ENCODE results near the gene TIMM10.

Gene TIMM10

DNA sequence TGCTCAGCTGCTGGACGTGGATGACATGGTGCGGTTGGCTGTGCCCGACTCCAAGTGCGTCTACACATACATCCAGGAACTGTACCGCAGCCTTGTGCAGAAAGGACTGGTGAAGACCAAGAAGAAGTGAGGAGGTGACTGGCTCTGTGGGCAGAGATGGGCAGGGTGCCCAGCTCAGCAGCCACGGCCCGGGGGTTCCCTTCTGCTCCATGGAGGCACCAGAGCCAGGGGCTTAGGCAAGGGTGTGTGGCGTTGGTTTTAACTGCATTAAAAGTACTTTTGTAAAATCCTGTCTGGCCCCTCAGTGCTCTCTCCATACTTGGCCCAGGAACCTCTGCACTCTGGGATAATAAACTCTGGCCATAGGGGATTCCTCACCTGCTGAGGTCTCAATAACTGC lies 19.4 kb upstream of the TIMM10 start:
- no peak for TF ChIP-seq ZNF274 (IDR thresholded peaks at IDR 0.05; ENCODE audit: low read depth, low read length)
- TF ChIP-seq YY1 (IDR thresholded peaks at IDR 0.05; ENCODE audit: insufficient read depth, insufficient read length): no peak
- no peak for TF ChIP-seq SUZ12 (IDR thresholded peaks at IDR 0.05; ENCODE audit: extremely low read depth, insufficient read depth, insufficient read length)
- H3K4me1 ChIP-seq (ENCODE audit: insufficient read depth, insufficient read length): peaks cover 5% of the 10 kb centered on the region
- no peaks in the 10 kb centered on the region for H3K9me3 ChIP-seq (ENCODE audit: insufficient read depth, low read length)
- H3K27me3 ChIP-seq (ENCODE audit: insufficient read depth, insufficient read length): no peaks in the 10 kb centered on the region
- DNase-seq (ENCODE audit: low read depth, low spot score): no peak
- no peak overlapping the region for H3K4me3 ChIP-seq (ENCODE audit: insufficient read length, low read depth)
- no peak overlapping the region for H3K9ac ChIP-seq (ENCODE audit: insufficient read length, low read depth)
- H3K36me3 ChIP-seq (ENCODE audit: insufficient read depth, insufficient read length, low read length): peaks cover 3% of the 10 kb centered on the region

DNA sequence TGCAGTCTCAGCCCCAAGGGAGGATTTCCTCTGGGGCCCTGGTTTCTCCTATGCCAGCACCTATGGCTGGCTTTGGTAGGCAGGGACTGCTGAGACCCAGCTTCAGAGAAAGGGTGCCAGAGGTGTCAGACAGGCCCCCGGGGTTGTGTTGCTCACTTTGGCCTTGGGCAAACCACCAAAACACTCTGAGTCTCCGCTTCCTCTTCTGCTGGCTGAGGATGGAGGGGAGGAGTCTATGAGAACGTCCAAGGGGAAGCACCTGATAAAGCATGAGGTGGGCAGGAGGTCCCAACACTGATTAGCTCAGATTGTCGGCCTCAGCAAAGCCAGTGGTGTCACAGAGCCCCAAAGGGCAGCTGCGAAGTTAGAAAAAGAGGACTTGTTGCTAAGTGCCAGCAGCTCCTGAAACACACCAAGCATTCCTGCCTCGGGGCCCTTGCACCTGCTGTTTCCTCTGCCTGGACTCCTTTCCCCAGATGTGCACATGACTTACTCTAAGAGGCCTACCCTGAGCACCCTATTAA lies 17.4 kb upstream of the TIMM10 start:
- no peak for TF ChIP-seq ZNF274 (IDR thresholded peaks at IDR 0.05; ENCODE audit: low read depth, low read length)
- H3K36me3 ChIP-seq (ENCODE audit: insufficient read depth, insufficient read length, low read length): peaks cover 3% of the 10 kb centered on the region
- no peaks in the 10 kb centered on the region for H3K9me3 ChIP-seq (ENCODE audit: insufficient read depth, low read length)
- no peaks in the 10 kb centered on the region for H3K27me3 ChIP-seq (ENCODE audit: insufficient read depth, insufficient read length)
- peaks cover 12% of the 10 kb centered on the region for H3K4me1 ChIP-seq (ENCODE audit: insufficient read depth, insufficient read length)
- no peak overlapping the region for H3K9ac ChIP-seq (ENCODE audit: insufficient read length, low read depth)
- no peak overlapping the region for H3K4me3 ChIP-seq (ENCODE audit: insufficient read length, low read depth)
- no peak for DNase-seq (ENCODE audit: low read depth, low spot score)

DNA sequence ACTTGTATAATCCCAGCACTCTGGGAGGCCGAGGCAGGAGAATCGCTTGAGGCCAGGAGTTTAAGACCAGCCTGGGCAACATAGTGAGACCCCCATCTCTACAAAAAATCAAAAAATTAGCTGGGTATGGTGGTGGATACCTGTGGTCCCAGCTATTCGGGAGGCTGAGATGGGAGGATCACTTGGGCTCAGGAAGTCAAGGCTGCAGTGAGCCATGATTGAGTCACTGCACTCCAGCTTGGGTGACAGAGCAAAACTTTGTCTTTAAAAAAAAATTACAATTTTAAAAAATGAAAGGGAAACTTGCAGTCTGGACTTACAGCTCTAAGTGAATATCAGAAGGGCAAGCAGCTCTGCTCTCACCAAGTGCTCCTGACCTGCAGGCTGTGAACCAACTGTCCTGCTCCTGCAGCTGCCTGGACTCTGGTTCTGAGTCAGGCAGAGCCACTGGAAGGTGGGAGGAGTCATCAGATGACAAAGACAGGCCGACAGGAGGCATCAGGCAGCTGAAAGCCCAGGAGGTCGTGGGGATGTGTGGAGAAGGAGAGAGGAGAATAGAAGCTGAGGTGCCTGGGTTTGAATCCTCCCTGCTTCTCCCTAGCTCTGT lies 16.4 kb upstream of the TIMM10 start:
- DNase-seq (ENCODE audit: low read depth, low spot score): no peak
- TF ChIP-seq SUZ12 (IDR thresholded peaks at IDR 0.05; ENCODE audit: extremely low read depth, insufficient read depth, insufficient read length): no peak
- no peak for TF ChIP-seq YY1 (IDR thresholded peaks at IDR 0.05; ENCODE audit: insufficient read depth, insufficient read length)
- no peak for TF ChIP-seq ZNF274 (IDR thresholded peaks at IDR 0.05; ENCODE audit: low read depth, low read length)
- Histone ChIP-seq H3K27me3 (ENCODE audit: insufficient read depth, insufficient read length) (no peaks in the 10 kb centered on the region), H3K9ac (ENCODE audit: insufficient read length, low read depth) (no peak overlapping the region), H3K9me3 (ENCODE audit: insufficient read depth, low read length) (no peaks in the 10 kb centered on the region), H3K36me3 (ENCODE audit: insufficient read depth, insufficient read length, low read length) (peaks cover 1% of the 10 kb centered on the region), H3K4me3 (ENCODE audit: insufficient read length, low read depth) (no peak overlapping the region), H3K4me1 (ENCODE audit: insufficient read depth, insufficient read length) (peaks cover 12% of the 10 kb centered on the region)

DNA sequence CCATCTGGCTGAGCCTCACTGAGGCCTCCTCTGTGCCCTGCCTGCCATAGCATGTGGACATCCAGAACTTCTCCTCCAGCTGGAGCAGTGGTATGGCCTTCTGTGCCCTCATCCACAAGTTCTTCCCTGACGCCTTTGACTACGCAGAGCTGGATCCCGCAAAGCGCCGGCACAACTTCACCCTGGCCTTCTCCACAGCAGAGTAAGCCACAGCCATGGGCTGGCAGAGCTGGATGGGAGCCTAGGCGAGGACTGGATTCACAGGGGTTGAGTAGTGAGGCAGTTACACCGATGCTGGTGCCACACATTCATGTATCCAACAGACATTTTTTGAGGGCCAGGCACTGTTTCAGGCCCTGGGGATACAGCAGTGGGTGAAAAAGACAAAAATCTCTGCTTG lies 15.9 kb upstream of the TIMM10 start:
- no peak for DNase-seq (ENCODE audit: low read depth, low spot score)
- Histone ChIP-seq H3K9ac (ENCODE audit: insufficient read length, low read depth) (no peak overlapping the region), H3K4me3 (ENCODE audit: insufficient read length, low read depth) (no peak overlapping the region), H3K4me1 (ENCODE audit: insufficient read depth, insufficient read length) (peaks cover 12% of the 10 kb centered on the region), H3K27me3 (ENCODE audit: insufficient read depth, insufficient read length) (no peaks in the 10 kb centered on the region), H3K36me3 (ENCODE audit: insufficient read depth, insufficient read length, low read length) (no peaks in the 10 kb centered on the region), H3K9me3 (ENCODE audit: insufficient read depth, low read length) (no peaks in the 10 kb centered on the region)
- TF ChIP-seq SUZ12 (IDR thresholded peaks at IDR 0.05; ENCODE audit: extremely low read depth, insufficient read depth, insufficient read length) (no peak), YY1 (IDR thresholded peaks at IDR 0.05; ENCODE audit: insufficient read depth, insufficient read length) (no peak), ZNF274 (IDR thresholded peaks at IDR 0.05; ENCODE audit: low read depth, low read length) (no peak)

DNA sequence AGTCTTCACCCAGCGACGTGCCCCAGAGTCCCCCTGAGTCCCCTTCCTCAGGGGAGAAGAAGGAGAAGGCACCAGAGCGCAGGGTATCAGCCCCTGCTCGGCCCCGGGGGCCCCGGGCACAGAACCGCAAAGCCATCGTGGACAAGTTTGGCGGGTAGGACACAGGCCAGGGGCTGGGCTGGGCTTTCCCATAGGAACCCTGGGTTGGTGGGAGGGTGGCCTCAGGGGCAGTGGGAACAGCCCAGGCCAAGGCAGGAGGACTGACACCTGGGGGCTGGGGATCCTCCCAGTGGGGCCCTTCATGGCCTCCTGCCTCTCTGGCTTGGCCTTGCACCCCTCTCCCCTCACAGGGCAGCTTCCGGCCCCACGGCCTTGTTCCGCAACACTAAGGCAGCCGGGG lies 15.3 kb upstream of the TIMM10 start:
- Histone ChIP-seq H3K9ac (ENCODE audit: insufficient read length, low read depth) (no peak overlapping the region), H3K4me3 (ENCODE audit: insufficient read length, low read depth) (no peak overlapping the region), H3K27me3 (ENCODE audit: insufficient read depth, insufficient read length) (no peaks in the 10 kb centered on the region), H3K4me1 (ENCODE audit: insufficient read depth, insufficient read length) (peaks cover 12% of the 10 kb centered on the region), H3K36me3 (ENCODE audit: insufficient read depth, insufficient read length, low read length) (no peaks in the 10 kb centered on the region), H3K9me3 (ENCODE audit: insufficient read depth, low read length) (no peaks in the 10 kb centered on the region)
- DNase-seq (ENCODE audit: low read depth, low spot score): no peak
- TF ChIP-seq ZNF274 (IDR thresholded peaks at IDR 0.05; ENCODE audit: low read depth, low read length): no peak
- no peak for TF ChIP-seq YY1 (IDR thresholded peaks at IDR 0.05; ENCODE audit: insufficient read depth, insufficient read length)
- no peak for TF ChIP-seq SUZ12 (IDR thresholded peaks at IDR 0.05; ENCODE audit: extremely low read depth, insufficient read depth, insufficient read length)

DNA sequence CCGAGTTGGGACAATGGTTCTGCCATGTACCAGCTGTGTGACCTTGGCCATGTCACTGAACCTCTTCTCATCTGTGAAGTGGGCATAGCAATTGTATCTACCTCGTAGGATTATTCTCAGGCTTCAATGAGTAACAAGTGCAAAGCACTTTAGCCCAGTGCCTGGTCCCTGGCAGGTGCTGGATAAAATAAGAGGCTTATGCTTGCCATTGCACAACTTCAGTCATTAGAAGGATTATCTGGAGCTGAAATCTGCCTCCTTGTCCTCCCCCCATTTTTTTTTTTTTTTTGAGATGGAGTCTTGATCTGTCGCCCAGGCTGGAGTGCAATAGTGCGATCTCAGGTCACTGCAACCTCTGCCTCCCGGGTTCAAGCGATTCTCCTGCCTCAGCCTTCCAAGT lies 14.0 kb upstream of the TIMM10 start:
- no peak overlapping the region for H3K4me3 ChIP-seq (ENCODE audit: insufficient read length, low read depth)
- DNase-seq (ENCODE audit: low read depth, low spot score): no peak

DNA sequence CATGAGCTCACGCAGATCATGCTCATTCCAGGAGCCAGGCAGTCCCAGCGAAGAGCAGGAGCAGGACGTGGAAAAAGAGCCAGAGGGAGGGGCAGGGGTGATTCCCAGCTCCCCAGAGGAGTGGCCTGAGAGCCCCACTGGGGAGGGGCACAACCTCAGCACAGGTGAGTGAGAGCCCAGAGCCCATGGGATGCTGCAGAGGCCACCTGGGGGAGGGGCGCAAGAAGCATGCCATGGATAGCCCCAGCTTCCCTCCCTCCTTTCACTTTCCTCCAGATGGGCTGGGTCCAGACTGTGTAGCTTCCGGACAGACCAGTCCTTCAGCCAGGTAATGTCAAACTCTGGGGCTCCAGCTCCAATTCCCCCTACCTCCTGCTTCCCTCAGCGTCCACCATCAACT lies 13.0 kb upstream of the TIMM10 start:
- Histone ChIP-seq H3K4me3 (ENCODE audit: insufficient read length, low read depth) (no peak overlapping the region), H3K36me3 (ENCODE audit: insufficient read depth, insufficient read length, low read length) (no peaks in the 10 kb centered on the region), H3K9me3 (ENCODE audit: insufficient read depth, low read length) (no peaks in the 10 kb centered on the region), H3K27me3 (ENCODE audit: insufficient read depth, insufficient read length) (no peaks in the 10 kb centered on the region), H3K4me1 (ENCODE audit: insufficient read depth, insufficient read length) (peaks cover 12% of the 10 kb centered on the region), H3K9ac (ENCODE audit: insufficient read length, low read depth) (peak overlapping the region; percentile 18)
- no peak for DNase-seq (ENCODE audit: low read depth, low spot score)
- TF ChIP-seq ZNF274 (IDR thresholded peaks at IDR 0.05; ENCODE audit: low read depth, low read length) (no peak), YY1 (IDR thresholded peaks at IDR 0.05; ENCODE audit: insufficient read depth, insufficient read length) (no peak), SUZ12 (IDR thresholded peaks at IDR 0.05; ENCODE audit: extremely low read depth, insufficient read depth, insufficient read length) (no peak)

More for the DNA sequence above, 14.0 kb upstream of the TIMM10 start:
- peaks cover 12% of the 10 kb centered on the region for H3K4me1 ChIP-seq (ENCODE audit: insufficient read depth, insufficient read length)
- no peaks in the 10 kb centered on the region for H3K36me3 ChIP-seq (ENCODE audit: insufficient read depth, insufficient read length, low read length)
- H3K27me3 ChIP-seq (ENCODE audit: insufficient read depth, insufficient read length): no peaks in the 10 kb centered on the region
- no peaks in the 10 kb centered on the region for H3K9me3 ChIP-seq (ENCODE audit: insufficient read depth, low read length)
- TF ChIP-seq ZNF274 (IDR thresholded peaks at IDR 0.05; ENCODE audit: low read depth, low read length): no peak
- TF ChIP-seq YY1 (IDR thresholded peaks at IDR 0.05; ENCODE audit: insufficient read depth, insufficient read length): no peak
- no peak for TF ChIP-seq SUZ12 (IDR thresholded peaks at IDR 0.05; ENCODE audit: extremely low read depth, insufficient read depth, insufficient read length)
- no peak overlapping the region for H3K9ac ChIP-seq (ENCODE audit: insufficient read length, low read depth)
